NCI-H82 (cell line): ENCODE measurements around the gene ACR.
"Not testable (repeated sequence)": the region's sequence is repeated elsewhere in the genome, so short reads cannot be mapped to it uniquely, and the experiment has no call there.

Experiments used
- DNase-seq: peaks from one replicate; lab custom pipeline; 2025; lab: John Stamatoyannopoulos, UW

Gene ACR

GRCh38 chr22:50780244-50780643 is 42.2 kb downstream of the ACR start:
- DNase-seq: not testable (repeated sequence)

- not testable (repeated sequence) for DNase-seq
Observed at GRCh38 chr22:50782253-50782652, 44.2 kb downstream of the ACR start.

- peak; percentile 77 for DNase-seq
Observed at GRCh38 chr22:50783033-50783879, 45.3 kb downstream of the ACR start, which contains the start of gene RABL2B. Gene RABL2B (minus strand): TSS chr22:50783636. CDS start chr22:50782294, 1,342 bp downstream.

- not testable (repeated sequence) for DNase-seq
Observed at GRCh38 chr22:50783880-50784276, 45.9 kb downstream of the ACR start.

GRCh38 chr22:50785289-50785688 is 47.3 kb downstream of the ACR start:
- not testable (repeated sequence) for DNase-seq

GRCh38 chr22:50786936-50787335 is 48.9 kb downstream of the ACR start:
- DNase-seq: not testable (repeated sequence)
